Stimulated activated CD8-positive, alpha-beta memory T cell treated with anti-CD3 and anti-CD28 coated beads, Interleukin-12 subunit alpha, Interleukin-12 subunit beta, amount 100 ng/mL, for 4 hours (primary cell): Measurements from ENCODE around the gene PTPN1.
A peak's percentile ranks its signal among the peaks of the same experiment; 100 is the strongest.
"Not testable (repeated sequence)": the region's sequence is repeated elsewhere in the genome, so short reads cannot be mapped to it uniquely, and the experiment has no call there.

Experiments
- DNase-seq: peaks from one replicate; pipeline ENCODE4 v3.0.0-alpha.2; 2020; ENCODE audit warnings: low read depth

Gene PTPN1

DNA sequence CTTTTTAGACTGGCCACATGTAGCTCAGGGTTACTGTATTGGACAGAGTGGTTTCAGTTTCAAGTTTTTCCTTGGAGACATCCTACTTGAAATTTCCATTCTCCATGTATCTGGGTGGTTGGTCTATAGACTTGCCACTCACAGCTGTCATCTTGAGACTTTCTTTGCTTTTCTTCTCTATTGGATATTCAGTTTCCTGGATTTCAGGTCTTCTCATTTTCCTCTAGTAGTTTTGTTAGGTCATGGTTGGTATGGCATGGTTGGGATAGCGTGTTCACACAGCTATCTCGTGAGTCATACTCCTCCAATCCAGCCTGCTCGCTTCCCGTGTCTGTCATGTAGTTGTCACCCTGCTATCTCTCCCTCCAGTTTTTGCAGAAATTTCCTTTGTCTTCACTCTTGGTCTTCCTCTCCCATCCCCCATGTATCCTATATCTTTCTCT lies 48.3 kb downstream of the PTPN1 start:
- no peak for DNase-seq

DNA sequence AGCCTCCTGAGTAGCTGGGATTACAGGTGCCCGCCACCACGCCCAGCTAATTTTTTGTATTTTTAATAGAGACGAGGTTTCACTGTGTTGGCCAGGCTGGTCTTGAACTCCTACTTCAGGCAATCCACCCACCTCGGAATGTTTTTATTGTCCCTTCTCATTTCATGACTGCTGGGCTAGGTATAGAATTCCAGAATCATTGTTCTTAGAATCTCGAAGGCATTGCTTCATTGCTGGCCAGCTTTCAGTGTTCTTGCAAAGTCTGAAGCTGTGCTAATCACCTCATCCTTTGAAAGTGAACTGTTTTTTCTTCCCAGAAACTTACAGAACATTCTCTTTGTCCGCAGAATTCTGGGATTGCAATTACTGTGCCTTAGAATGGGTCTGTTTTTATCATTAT lies 49.0 kb downstream of the PTPN1 start:
- DNase-seq: no peak

DNA sequence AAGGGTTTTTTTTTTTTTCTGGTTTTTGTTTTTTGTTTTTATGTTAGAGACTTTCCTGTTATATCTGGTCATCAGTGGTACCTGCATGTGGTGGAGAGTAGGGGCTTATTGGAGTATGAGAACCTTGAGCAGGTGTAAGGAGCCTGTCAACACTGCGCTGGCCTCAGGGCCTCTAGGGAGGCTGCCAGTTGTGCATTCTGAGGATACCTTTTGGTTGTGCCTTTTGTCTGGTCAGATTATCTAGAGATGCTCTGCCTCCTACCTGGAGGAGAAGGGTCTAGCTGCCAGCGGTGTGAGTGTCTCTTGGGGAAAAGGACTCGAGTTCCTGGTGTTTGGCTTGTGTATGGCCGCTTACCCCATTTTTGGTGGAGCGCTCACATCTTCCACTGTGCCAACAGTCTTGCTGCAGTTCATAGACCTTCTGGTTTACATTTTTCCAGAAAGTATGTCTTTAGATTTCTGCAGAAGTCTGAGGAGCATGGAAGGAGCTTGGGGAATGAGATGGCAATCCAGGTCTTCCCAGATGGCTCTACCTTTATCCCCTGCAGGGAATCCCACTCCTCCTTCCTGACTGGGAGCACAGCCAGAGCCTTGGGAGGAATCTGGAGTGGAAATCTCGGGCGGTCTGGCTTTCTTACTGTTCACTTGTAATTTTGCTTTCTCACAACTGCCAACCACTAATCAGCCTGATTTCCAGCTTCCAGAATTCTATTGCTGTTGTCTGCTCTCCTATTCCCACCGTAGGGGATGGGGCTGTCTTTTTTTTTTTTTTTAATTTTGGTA lies 49.9 kb downstream of the PTPN1 start:
- DNase-seq: no peak

DNA sequence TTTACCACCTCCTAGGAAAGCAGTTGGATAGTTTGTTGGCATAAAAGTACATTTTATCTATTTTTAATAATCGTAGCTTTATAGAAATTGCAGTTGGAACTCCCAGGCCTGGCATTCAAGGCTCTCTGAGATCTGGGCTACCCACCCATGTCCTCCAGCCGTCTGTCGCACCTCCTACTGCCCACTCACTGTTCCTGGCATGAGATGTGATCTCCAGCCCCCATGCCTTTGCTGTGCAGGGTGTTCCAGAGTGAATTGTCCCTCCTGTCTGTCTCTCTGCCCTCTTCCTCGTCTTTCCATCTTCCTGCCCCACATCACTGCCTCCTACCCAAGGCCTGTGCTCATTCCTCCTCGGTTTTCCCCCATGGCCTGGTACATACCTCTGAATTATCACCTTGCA lies 50.7 kb downstream of the PTPN1 start:
- no peak for DNase-seq

DNA sequence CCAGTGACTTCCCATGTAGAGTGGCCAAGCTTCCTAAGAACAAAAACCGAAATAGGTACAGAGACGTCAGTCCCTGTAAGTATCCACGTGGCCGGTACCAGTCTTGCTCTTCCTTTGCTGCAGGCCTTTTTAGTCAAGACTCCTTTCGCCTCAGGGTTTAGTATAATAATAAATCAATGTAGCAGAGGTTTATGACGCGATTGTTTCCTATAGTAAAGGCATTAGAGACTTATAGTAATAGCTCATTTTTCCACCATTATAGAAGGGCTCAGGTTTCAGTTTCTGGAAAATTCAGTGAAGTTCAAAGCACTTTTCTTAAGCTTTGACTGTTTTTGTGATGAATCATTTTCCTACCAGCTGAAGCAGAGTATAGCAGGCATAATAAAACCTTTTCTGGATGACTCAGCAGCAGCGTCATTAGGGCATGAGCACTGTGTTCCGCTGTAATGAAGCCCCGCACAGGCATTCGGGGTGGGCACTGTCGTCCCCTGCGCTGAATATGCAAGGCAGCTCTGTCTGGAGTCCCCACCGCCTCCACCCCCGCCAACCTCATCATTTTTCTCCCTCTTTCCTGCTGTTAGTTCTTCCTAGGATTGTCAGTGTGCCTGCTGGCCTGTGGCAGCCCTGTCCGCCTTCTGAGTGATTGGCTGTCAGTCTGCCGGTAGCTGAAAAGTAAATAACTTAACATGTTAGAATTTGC lies 51.3 kb downstream of the PTPN1 start:
- DNase-seq: peak; percentile 23

DNA sequence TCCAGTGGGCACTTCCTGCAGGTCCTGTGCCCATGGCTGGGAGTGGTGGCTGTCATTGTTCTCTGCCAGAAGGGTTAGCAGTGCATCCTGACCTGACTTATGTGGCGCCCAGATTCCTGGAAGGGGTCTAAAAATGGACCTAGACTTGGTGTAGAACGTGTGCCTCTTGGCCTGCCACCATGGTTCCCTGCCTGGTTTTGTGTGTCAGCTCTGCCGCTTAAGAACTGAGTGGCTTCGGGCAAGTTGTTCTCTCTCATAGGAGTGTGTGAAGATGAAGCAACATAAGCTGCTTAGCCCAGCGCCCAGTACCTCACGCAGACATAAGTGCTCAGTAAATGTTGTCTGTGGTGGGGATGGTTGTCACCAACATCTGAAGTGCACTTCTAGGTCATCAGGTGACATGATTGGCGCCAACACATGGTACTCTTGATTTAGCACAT lies 52.1 kb downstream of the PTPN1 start:
- no peak for DNase-seq

DNA sequence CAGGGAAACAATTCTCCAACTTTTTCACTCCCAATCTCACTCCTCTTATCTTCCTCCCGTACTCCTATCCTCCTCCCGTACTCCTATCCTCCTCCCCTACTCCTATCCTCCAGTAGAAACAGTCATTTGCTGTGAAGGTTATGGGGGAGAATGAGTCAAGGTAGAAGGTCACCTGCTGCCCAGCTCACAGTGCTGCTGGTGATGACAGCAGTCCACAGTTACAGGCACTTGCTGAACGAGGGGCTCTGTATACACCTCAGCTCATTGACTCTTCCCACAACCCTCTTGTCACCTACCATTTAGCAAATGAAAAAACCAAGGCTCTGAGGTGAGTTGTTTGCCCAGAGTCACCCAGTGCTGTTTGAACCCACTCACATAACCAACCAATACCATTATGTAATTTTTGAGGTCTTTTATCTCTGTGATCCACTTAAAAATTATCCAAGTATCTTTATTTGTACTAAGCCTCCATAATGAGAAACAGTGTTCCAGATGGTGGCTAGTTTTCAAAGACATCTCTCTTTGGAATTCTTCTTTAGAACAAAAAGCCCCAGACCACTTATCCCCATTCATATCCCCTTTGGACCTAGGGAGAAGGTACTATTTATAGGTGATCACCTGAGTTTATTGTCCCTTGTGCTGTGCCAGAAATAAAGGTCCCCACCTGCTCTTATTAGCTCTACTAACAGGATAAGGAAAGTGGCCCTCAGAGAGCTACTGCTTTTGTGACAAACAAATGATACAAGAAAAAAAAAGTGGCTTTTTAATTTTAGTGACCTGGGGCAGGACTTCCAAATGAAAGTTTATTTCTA lies 53.2 kb downstream of the PTPN1 start:
- DNase-seq: no peak

DNA sequence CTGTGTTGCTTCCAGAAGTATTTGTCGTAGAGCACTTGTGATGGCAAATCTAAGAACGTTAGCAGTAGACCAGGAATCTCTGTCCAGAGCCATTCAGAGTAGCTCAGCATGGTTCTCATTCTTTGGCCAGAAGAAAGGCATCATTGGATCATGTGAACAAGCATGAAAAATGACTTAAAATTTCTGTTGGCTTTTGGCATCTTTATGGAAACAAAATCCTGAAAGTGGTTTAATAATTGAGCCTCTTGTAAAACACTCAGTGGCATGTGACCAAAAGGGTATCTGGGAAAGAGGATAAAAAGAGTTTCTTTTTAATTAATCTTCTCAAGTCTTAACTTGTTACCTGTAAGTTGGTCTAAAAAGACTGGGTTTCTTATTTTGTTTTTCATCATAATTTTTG lies 55.2 kb downstream of the PTPN1 start:
- DNase-seq: no peak

DNA sequence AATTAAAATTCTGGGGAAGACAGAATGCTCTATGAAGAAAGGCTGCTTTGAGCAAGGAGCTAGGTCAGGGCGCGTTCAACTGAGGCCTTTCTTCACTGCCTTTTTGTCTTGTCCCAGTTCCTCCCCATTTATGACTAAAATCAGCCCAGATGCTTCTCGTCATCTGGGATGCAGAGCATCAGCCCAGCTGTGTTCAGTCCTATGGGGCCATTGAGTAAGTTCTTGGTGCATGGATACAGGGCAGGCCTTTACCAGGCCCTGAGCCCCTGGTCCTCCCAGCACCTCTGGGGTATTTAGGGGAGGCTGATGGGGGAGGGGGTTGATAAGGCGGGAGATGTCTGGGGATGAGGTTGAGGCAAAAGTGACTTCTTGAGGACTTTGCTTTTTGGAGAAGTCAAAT lies 55.7 kb downstream of the PTPN1 start:
- DNase-seq: no peak

DNA sequence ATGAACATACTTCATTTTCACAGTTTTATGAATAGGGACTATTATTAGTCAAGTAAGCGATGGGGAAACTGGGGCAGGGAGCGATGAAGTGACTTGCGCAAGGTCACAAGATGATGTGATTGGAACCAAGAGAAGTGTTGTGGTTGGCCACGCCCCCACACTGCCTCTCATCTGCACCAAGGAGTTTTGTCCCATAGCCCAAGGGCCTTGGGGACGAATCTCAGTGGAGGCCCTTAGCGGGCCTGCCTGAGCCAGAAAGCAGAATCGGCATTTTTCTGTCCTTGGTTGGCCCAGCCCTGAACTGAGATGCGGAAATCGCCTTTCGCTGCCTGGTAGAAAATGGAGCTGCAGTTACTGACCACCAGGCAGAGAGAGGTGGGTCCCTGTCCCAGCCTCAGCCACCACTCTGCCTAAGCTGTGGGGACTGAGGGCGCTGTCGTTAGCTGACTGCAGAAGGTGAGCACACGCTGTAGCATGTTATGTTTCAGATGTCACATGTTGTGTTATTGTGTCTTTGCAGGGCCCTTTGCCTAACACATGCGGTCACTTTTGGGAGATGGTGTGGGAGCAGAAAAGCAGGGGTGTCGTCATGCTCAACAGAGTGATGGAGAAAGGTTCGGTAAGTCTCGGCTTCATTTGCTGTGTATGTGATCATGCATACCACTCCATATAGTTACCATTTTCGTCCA lies 57.8 kb downstream of the PTPN1 start:
- DNase-seq: no peak

DNA sequence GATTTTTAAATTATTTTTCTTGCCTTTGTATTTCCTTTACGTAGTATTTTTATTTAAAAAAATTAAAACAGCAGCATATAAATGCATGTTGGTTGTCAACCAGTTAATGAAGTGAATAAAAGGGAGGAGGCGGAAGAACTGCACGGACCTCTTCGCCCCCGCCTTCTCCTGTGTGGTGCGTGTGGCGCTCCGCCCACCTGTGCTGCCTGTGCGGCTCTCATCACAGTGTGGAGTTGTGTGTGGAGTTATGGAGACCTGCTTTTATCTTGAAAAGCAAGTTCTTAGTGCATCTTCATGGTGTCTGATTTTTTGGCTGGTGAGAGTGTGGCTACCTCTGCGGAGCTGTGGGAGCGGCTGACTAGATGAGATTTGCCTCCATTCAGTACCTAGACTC lies 58.4 kb downstream of the PTPN1 start:
- no peak for DNase-seq

DNA sequence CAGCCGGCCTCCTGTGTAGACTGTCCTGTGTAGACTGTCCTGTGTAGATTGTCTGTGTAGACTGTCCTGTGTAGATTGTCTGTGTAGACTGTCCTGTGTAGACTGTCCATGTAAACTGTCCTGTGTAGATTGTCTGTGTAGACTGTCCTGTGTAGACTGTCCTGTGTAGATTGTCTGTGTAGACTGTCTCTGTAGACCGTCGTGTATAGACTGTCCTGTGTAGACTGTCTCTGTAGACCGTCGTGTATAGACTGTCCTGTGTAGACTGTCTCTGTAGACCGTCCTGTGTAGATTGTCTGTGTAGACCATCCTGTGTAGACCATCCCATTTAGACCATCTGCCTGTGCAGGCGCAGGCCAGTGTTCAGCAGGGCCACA lies 59.3 kb downstream of the PTPN1 start:
- DNase-seq: not testable (repeated sequence)

DNA sequence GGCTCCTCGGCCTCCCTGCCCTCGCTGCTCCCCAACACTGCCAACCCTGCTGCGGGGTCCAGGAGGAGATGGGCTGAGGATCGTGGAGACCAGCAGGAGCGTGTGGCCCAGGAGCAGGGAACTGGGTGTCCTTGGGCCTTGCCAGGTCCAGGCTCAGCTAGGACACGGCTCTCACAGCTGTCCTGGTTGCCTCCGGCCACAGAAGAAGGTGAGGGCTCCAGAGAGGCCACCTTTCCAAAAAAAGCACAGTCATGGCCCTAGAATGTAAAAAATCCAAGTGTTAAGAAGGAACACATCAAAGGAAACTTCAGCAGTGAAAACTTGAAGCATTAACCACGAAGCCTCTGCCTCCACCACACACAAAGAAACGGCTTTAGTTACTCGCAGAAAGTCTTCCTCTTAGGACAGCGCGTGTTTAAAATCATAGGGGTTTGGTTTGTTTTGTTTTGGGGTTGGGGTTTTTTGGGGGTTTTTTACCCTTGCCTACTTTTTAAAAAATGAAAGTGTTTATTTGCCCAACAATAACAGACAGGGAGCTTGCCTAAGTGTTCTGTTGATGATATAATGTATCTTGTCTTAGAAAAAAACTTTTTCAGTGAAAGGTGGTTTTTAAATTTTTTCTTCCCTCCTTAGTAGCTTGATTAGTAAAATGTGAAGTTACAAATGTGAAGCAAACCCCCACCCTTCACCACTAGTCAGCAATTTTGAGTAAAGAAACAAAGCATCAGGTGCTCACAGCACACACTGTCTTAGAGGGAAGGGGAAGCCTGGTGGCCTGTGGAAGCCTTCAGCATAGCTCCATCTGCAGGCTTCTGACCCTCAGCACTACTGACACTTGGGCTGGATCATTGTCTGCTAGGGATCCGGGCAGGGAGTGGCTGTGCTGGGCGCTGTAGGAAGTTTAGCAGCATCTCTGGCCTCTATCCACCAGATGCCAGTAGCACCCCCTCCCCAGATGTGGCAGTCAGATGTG lies 60.0 kb downstream of the PTPN1 start:
- no peak for DNase-seq

DNA sequence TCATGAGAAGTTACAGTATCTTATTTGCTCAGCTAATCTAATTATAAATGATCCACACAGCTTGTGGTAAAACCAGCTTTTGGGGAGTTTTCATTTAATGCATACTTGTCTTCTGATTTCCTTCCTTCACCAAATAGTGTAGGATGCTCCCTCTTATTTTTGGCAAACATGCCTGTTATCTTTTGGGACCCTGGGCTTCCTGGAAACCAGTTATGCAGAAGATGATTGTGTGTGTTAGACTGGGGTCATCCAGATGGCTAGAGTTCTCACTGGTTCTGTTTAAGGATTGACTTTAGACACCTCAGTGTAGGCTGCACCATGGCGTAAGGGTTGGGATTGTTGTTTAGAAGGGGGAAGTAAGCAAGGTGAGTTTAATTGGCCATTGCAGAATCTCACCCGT lies 61.3 kb downstream of the PTPN1 start:
- no peak for DNase-seq

DNA sequence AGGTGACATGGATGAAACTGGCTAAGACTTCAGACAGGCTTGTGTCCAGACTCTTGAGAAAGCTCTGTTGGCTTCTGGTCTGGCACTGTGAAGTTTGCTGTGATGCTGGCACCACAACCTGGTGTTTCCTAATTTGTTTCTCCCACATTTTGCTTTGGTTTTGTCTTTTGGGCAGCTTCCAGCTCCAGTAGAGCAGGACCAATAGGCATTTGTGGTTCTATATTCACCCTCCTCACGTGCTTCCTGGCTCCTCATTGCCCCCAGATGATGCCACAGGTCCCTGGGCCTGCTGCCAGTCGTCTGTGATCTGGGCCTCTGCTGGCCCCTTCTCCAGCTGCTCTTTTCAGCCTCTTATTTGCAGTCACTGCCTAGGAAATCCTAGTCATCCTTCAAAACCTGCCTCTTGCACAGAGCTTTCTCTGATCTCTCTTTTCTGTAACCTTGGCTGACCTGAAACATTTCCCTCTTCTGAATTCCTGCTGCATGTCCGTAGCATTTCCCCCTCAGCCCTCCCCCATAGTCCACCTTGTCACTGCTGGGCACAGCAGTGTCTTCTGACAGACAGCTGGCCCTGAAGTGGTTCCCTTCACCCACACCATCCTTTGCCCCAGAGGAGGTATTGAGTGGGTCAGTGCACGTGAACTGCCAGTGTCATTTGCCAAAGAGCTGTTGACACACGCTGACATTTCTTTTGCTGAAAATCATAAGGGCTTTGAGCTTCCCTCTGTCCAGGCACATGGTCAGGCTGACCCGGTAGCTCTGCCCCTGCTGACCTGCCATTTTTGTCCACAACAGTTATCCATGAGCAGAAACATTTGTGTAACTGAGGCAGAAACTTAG lies 63.0 kb downstream of the PTPN1 start:
- no peak for DNase-seq

DNA sequence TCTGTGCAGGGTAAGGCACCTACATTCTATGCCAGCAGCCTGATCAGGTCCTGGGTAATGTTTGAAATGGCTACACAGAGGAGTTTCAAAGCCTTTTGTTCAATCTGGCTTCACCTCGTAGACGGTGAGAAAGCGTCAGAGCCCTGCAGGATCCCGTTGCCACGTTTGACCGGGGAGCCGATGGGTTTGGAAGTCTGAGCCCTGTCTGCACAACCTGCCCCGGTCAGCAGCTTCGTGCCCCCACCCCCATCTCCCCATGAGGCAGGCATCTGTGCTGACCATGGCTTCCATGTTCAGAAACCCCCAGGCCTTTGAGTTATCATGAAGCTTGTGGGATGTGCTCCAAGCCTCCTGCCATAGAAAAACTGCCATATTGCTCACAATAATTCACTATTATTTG lies 63.9 kb downstream of the PTPN1 start:
- DNase-seq: no peak

DNA sequence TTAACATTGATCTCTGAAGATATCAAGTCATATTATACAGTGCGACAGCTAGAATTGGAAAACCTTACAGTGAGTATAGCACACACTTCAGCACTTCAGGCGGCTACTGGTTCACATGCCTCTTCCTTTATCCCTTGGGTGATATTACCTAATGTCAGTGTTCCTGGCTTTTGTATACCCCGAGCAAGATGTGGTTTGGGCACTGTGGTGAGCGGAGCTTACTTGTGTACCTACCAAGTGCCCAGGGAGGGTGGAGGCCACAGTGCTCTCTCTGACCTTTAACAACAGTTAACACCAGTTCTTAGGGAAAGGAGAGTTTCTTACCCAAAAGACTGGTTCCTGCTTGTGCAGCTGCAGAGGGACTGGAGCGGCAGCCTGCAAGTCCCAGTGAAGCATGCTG lies 64.4 kb downstream of the PTPN1 start:
- no peak for DNase-seq

DNA sequence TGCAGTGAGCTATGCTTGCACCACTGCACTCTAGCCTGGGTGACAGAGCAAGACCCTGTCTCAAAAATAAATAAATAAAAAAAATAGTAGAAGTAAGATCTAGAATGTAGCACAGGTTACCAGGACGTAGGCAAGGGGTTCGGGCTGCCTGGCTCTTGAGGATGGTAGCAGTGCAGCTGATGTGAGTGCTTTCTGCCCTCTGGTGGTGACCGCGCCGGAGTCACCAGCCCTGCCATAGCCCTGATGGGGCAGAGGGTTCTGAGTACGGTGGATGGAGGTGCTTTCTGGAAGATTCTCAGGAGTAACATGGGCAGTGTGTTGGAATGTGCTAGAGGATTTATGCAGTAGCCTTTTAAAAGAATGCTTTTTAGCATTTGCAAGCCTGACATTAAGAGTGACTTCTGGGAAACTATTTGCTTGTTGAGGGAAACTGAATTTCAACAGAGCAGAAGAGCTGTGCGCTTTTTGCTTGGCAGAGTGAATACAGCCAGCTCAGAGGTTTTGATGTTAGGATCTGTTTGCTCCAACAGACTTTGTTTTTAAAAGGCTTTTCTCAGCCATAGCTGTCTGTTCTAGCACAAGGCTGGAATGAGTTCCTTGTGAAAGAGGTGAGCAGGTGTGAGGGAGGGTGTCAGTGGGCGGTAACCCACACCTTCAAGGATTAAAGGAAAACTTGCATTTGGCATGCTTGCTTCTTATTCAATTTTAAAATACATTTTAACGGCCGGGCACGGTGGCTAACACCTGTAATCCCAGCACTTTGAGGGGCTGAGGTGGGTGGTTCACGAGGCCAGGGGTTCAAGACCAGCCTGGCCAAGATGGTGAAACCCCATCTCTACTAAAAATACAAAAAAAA lies 65.9 kb downstream of the PTPN1 start:
- DNase-seq: peak; percentile 30
